ENCODE measurements around the gene TUBA1B. TPM values are rescaled to one million over a fixed set of nuclear protein-coding genes. Genes with fewer than 3 reads are reported as not detected.

Gene TUBA1B
- total RNA-seq, 1 experiment from 2014 or later: 2,063 TPM

- H3K9ac ChIP-seq (ENCODE audit: extremely low read depth, insufficient read length, low read length): no peak overlapping the region
- no peak overlapping the region for H2BK15ac ChIP-seq (ENCODE audit: low read depth, low read length)
- no peak overlapping the region for H3K23ac ChIP-seq (ENCODE audit: insufficient read length, low read depth, low read length)
- H4K91ac ChIP-seq (ENCODE audit: insufficient read length, low read depth, low read length): no peak overlapping the region
- no peaks in the 10 kb centered on the region for H3K9me3 ChIP-seq (ENCODE audit: control insufficient read depth, low read depth, low read length)
- no peaks in the 10 kb centered on the region for H3K79me1 ChIP-seq (ENCODE audit: insufficient read depth, low read depth, low read length, poor library complexity, severe bottlenecking)
- H4K20me1 ChIP-seq (ENCODE audit: control insufficient read depth, insufficient read depth, insufficient read length): no peaks in the 10 kb centered on the region
- no peak overlapping the region for H2BK5ac ChIP-seq (ENCODE audit: insufficient read length, low read length)
- no peak overlapping the region for H3K56ac ChIP-seq (ENCODE audit: insufficient read length, low read depth, low read length)
- no peaks in the 10 kb centered on the region for H3K27me3 ChIP-seq (ENCODE audit: insufficient read depth, low read length)
- no peak overlapping the region for H3K4me2 ChIP-seq (ENCODE audit: insufficient read depth, insufficient read length, low read length)
- H3K4ac ChIP-seq (ENCODE audit: low read depth, low read length): no peak overlapping the region
- no peak overlapping the region for H2AK5ac ChIP-seq (ENCODE audit: insufficient read length, low read length)
- TF ChIP-seq CTCF (conservative IDR thresholded peaks at IDR 0.05): peak; percentile 72
- H2BK20ac ChIP-seq (ENCODE audit: low read depth, low read length, poor library complexity, severe bottlenecking): no peak overlapping the region
- H3T11ph ChIP-seq (ENCODE audit: low read length): no peak overlapping the region
- Mint-ChIP-seq H3K27ac (peak overlapping the region in 1 of 3 experiments; percentile 61; a peak in 2 of 7 replicates), H3K36me3 (ENCODE audit: insufficient read depth in 1 of 3, low read depth in 3 of 3) (no peaks in the 10 kb centered on the region), H3K4me3 (no peak overlapping the region), H3K27me3 (ENCODE audit: low read depth) (peaks cover 3% of the 10 kb centered on the region; the same call in 1 of the 2 replicates), H3K9me3 (no peaks in the 10 kb centered on the region; a peak in 1 of 5 replicates), H3K4me1 (peaks cover 2 to 4% of the 10 kb centered on the region in 2 experiments; a peak in 2 of 4 replicates)
- no peak overlapping the region for H2BK12ac ChIP-seq (ENCODE audit: insufficient read length, low read depth, low read length)
- no peak overlapping the region for H3K18ac ChIP-seq (ENCODE audit: insufficient read length, low read depth, low read length)
- WGBS (ENCODE audit: extremely low coverage, insufficient read length, low lambda C conversion rate): no CpG with 5 or more reads among the region's 6 CpGs
- no peak overlapping the region for H3K27ac ChIP-seq (ENCODE audit: insufficient read length, low read depth, low read length)
- H3K23me2 ChIP-seq (ENCODE audit: insufficient read length, low read depth, low read length, poor library complexity, severe bottlenecking): no peaks in the 10 kb centered on the region
- no peak overlapping the region for H4K5ac ChIP-seq (ENCODE audit: insufficient read length, low read depth, low read length)
- no peak overlapping the region for H3K14ac ChIP-seq (ENCODE audit: insufficient read depth, low read length)
- no peak overlapping the region for H2BK120ac ChIP-seq (ENCODE audit: low read depth, low read length, poor library complexity, severe bottlenecking)
- H3K79me2 ChIP-seq (ENCODE audit: insufficient read depth, low read length): no peaks in the 10 kb centered on the region
- H3K4me1 ChIP-seq (ENCODE audit: insufficient read depth, low read length): no peaks in the 10 kb centered on the region
- H2AFZ ChIP-seq (ENCODE audit: low read length): no peak overlapping the region
- DNase-seq: peak; percentile 73
- no peak overlapping the region for H4K8ac ChIP-seq (replicated peaks; ENCODE audit: insufficient read length, low read depth, low read length)
Measured at GRCh38 chr12:49121047-49121696, 10.0 kb downstream of the TUBA1B start.
